ENCODE data around the gene ATP9B.

The ATP9B gene

DNA sequence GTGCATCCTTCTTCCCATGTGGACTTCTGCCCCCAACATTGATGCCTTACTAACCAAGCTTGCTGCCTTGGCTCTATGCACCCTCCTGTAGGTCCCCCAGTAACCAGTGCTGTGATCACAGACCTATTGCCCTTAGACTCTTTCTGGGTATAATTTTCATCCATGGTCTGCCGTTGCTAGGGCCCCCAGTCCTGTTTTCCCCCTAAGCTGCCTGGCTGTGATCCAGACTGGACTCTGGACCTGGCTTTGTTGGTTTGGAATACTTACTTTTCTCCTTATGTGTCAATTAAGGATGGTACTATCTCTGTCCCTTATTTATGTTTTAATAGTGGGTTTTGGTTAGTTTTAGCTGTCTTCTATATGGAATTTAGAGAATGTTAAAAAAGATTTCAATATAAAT, 26.0 kb downstream of the ATP9B start:
- H3K9me3 ChIP-seq (ENCODE audit: control insufficient read depth, insufficient read depth, low read depth, low read length): no peaks in the 10 kb centered on the region; the same call in none of the 2 replicates
- ChIA-PET POLR2A (no interaction called here), CTCF (no interaction called here)
- no peak overlapping the region for H3K27ac ChIP-seq (ENCODE audit: extremely low read depth, low read depth, low read length)
- H3K4me1 ChIP-seq (ENCODE audit: control insufficient read depth, insufficient read depth, low read length): no peaks in the 10 kb centered on the region
- TF ChIP-seq, protein P1, sequence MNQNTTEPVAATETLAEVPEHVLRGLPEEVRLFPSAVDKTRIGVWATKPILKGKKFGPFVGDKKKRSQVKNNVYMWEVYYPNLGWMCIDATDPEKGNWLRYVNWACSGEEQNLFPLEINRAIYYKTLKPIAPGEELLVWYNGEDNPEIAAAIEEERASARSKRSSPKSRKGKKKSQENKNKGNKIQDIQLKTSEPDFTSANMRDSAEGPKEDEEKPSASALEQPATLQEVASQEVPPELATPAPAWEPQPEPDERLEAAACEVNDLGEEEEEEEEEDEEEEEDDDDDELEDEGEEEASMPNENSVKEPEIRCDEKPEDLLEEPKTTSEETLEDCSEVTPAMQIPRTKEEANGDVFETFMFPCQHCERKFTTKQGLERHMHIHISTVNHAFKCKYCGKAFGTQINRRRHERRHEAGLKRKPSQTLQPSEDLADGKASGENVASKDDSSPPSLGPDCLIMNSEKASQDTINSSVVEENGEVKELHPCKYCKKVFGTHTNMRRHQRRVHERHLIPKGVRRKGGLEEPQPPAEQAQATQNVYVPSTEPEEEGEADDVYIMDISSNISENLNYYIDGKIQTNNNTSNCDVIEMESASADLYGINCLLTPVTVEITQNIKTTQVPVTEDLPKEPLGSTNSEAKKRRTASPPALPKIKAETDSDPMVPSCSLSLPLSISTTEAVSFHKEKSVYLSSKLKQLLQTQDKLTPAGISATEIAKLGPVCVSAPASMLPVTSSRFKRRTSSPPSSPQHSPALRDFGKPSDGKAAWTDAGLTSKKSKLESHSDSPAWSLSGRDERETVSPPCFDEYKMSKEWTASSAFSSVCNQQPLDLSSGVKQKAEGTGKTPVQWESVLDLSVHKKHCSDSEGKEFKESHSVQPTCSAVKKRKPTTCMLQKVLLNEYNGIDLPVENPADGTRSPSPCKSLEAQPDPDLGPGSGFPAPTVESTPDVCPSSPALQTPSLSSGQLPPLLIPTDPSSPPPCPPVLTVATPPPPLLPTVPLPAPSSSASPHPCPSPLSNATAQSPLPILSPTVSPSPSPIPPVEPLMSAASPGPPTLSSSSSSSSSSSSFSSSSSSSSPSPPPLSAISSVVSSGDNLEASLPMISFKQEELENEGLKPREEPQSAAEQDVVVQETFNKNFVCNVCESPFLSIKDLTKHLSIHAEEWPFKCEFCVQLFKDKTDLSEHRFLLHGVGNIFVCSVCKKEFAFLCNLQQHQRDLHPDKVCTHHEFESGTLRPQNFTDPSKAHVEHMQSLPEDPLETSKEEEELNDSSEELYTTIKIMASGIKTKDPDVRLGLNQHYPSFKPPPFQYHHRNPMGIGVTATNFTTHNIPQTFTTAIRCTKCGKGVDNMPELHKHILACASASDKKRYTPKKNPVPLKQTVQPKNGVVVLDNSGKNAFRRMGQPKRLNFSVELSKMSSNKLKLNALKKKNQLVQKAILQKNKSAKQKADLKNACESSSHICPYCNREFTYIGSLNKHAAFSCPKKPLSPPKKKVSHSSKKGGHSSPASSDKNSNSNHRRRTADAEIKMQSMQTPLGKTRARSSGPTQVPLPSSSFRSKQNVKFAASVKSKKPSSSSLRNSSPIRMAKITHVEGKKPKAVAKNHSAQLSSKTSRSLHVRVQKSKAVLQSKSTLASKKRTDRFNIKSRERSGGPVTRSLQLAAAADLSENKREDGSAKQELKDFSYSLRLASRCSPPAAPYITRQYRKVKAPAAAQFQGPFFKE (tag by site-specific recombination; IDR thresholded peaks at IDR 0.05; ENCODE audit: borderline replicate concordance): no peak
- TF ChIP-seq ZNF121 (tag by site-specific recombination; IDR thresholded peaks at IDR 0.05) (no peak), ZNF112 (tag by site-specific recombination; IDR thresholded peaks at IDR 0.05) (no peak), ZNF266 (tag by site-specific recombination; IDR thresholded peaks at IDR 0.05; ENCODE audit: low read depth) (no peak), ZNF138 (tag by site-specific recombination; IDR thresholded peaks at IDR 0.05; ENCODE audit: borderline replicate concordance) (no peak), PRDM1 (tag by site-specific recombination; IDR thresholded peaks at IDR 0.05) (no peak)
- H3K36me3 ChIP-seq (ENCODE audit: control insufficient read depth in 2 of 2, insufficient read depth in 1 of 2, low read length in 2 of 2): peaks cover 0 to 3% of the 10 kb centered on the region in 2 experiments; a peak in 2 of 3 replicates
- H3K4me3 ChIP-seq (ENCODE audit: low read depth, low read length): no peak overlapping the region

DNA sequence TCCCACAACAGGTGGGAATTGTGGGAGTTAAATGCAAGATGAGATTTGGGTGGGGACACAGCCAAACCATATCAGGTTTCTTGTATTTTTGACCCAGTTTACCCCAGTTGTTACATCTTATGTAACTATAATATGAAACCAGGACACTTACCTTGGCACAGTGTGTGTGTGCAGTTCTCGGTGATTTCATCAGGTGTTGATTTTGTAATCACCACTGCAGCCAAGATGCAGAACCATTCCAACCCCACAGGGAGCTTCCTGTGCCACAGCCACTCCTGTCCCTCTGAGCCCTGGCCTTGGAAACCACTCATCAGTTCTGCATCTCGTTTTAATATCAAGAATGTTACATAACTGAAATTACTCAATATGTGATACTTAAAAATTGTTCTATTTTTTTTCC, 31.8 kb downstream of the ATP9B start:
- no peaks in the 10 kb centered on the region; the same call in none of the 2 replicates for H3K9me3 ChIP-seq (ENCODE audit: control insufficient read depth, insufficient read depth, low read depth, low read length)
- ChIA-PET CTCF (interaction anchor here (0.5 kb wide), 1 partner anchor 49 kb away, joined by 4 read pairs; no protein-coding TSS in a partner anchor), POLR2A (no interaction called here)
- no peak overlapping the region for H3K27ac ChIP-seq (ENCODE audit: extremely low read depth, low read depth, low read length)
- no peaks in the 10 kb centered on the region for H3K4me1 ChIP-seq (ENCODE audit: control insufficient read depth, insufficient read depth, low read length)
- H3K36me3 ChIP-seq (ENCODE audit: control insufficient read depth in 2 of 2, insufficient read depth in 1 of 2, low read length in 2 of 2): peaks cover 0 to 3% of the 10 kb centered on the region in 2 experiments; a peak in 2 of 3 replicates
- H3K4me3 ChIP-seq (ENCODE audit: low read depth, low read length): no peak overlapping the region
- TF ChIP-seq ZNF623 (tag by site-specific recombination; IDR thresholded peaks at IDR 0.05) (no peak), ZNF223 (tag by site-specific recombination; IDR thresholded peaks at IDR 0.05) (no peak), TCF7L2 (IDR thresholded peaks at IDR 0.05; ENCODE audit: borderline replicate concordance, low read depth, low read length) (no peak), ZNF266 (tag by site-specific recombination; IDR thresholded peaks at IDR 0.05; ENCODE audit: low read depth) (no peak), YY1 (tag by site-specific recombination; IDR thresholded peaks at IDR 0.05) (no peak), ZBTB48 (tag by site-specific recombination; IDR thresholded peaks at IDR 0.05) (no peak), SP3 (tag by site-specific recombination; IDR thresholded peaks at IDR 0.05) (no peak), PRDM1 (tag by site-specific recombination; IDR thresholded peaks at IDR 0.05) (no peak), ZNF629 (tag by site-specific recombination; IDR thresholded peaks at IDR 0.05) (no peak), ZEB2 (tag by site-specific recombination; IDR thresholded peaks at IDR 0.05) (no peak), ZNF433 (tag by site-specific recombination; IDR thresholded peaks at IDR 0.05; ENCODE audit: low read depth) (no peak), GLIS1 (tag by site-specific recombination; IDR thresholded peaks at IDR 0.05) (no peak), HOXC10 (CRISPR knock-in tag; IDR thresholded peaks at IDR 0.05) (no peak), ZNF391 (tag by site-specific recombination; IDR thresholded peaks at IDR 0.05; ENCODE audit: borderline replicate concordance, low read depth) (no peak)
- TF ChIP-seq, protein P2, sequence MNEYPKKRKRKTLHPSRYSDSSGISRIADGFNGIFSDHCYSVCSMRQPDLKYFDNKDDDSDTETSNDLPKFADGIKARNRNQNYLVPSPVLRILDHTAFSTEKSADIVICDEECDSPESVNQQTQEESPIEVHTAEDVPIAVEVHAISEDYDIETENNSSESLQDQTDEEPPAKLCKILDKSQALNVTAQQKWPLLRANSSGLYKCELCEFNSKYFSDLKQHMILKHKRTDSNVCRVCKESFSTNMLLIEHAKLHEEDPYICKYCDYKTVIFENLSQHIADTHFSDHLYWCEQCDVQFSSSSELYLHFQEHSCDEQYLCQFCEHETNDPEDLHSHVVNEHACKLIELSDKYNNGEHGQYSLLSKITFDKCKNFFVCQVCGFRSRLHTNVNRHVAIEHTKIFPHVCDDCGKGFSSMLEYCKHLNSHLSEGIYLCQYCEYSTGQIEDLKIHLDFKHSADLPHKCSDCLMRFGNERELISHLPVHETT (tag by site-specific recombination; IDR thresholded peaks at IDR 0.05): no peak
- TF ChIP-seq, protein P3, sequence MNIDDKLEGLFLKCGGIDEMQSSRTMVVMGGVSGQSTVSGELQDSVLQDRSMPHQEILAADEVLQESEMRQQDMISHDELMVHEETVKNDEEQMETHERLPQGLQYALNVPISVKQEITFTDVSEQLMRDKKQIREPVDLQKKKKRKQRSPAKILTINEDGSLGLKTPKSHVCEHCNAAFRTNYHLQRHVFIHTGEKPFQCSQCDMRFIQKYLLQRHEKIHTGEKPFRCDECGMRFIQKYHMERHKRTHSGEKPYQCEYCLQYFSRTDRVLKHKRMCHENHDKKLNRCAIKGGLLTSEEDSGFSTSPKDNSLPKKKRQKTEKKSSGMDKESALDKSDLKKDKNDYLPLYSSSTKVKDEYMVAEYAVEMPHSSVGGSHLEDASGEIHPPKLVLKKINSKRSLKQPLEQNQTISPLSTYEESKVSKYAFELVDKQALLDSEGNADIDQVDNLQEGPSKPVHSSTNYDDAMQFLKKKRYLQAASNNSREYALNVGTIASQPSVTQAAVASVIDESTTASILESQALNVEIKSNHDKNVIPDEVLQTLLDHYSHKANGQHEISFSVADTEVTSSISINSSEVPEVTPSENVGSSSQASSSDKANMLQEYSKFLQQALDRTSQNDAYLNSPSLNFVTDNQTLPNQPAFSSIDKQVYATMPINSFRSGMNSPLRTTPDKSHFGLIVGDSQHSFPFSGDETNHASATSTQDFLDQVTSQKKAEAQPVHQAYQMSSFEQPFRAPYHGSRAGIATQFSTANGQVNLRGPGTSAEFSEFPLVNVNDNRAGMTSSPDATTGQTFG (tag by site-specific recombination; IDR thresholded peaks at IDR 0.05; ENCODE audit: borderline replicate concordance): no peak
- TF ChIP-seq, protein P4, sequence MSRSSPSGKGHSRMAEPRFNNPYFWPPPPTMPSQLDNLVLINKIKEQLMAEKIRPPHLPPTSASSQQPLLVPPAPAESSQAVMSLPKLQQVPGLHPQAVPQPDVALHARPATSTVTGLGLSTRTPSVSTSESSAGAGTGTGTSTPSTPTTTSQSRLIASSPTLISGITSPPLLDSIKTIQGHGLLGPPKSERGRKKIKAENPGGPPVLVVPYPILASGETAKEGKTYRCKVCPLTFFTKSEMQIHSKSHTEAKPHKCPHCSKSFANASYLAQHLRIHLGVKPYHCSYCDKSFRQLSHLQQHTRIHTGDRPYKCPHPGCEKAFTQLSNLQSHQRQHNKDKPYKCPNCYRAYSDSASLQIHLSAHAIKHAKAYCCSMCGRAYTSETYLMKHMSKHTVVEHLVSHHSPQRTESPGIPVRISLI (tag by site-specific recombination; IDR thresholded peaks at IDR 0.05): no peak
- TF ChIP-seq, protein P5, sequence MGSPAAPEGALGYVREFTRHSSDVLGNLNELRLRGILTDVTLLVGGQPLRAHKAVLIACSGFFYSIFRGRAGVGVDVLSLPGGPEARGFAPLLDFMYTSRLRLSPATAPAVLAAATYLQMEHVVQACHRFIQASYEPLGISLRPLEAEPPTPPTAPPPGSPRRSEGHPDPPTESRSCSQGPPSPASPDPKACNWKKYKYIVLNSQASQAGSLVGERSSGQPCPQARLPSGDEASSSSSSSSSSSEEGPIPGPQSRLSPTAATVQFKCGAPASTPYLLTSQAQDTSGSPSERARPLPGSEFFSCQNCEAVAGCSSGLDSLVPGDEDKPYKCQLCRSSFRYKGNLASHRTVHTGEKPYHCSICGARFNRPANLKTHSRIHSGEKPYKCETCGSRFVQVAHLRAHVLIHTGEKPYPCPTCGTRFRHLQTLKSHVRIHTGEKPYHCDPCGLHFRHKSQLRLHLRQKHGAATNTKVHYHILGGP (tag by site-specific recombination; IDR thresholded peaks at IDR 0.05): no peak

Measured in HEK293 (cell line).